BLaER1 (cell line): ENCODE measurements around the gene TIMP2.

Experiments used
- H3K27ac ChIP-seq: shearing (Covaris generic); formaldehyde crosslinking; 2 replicates; pipeline ENCODE4 v1.8.1; 2022
- H3K27me3 ChIP-seq: shearing (Covaris generic); formaldehyde crosslinking; 2 replicates; pipeline ENCODE4 v1.8.1; 2022
- H3K36me3 ChIP-seq: shearing (Covaris generic); formaldehyde crosslinking; 2 replicates; pipeline ENCODE4 v1.8.1; 2022
- H3K4me1 ChIP-seq: shearing (Covaris generic); formaldehyde crosslinking; 2 replicates; pipeline ENCODE4 v1.8.1; 2022
- H3K4me2 ChIP-seq: shearing (Covaris generic); formaldehyde crosslinking; 2 replicates; pipeline ENCODE4 v1.8.1; 2022
- H3K4me3 ChIP-seq: shearing (Covaris generic); formaldehyde crosslinking; 2 replicates; pipeline ENCODE4 v1.8.1; 2022
- H3K9ac ChIP-seq: shearing (Covaris generic); formaldehyde crosslinking; 2 replicates; pipeline ENCODE4 v1.8.1; 2022
- H3K9me3 ChIP-seq: shearing (Covaris generic); formaldehyde crosslinking; 2 replicates; pipeline ENCODE4 v1.8.1; 2022
- H4K20me1 ChIP-seq: shearing (Covaris generic); formaldehyde crosslinking; 2 replicates; pipeline ENCODE4 v1.8.1; 2022
- Cebpa-rat ChIP-seq: shearing (Covaris generic); IDR thresholded peaks from 2 replicates; pipeline ENCODE4 v1.8.1; 2022

The TIMP2 gene

GRCh38 chr17:78822552-78822951, 102.6 kb downstream of the TIMP2 start:
- H3K4me2 ChIP-seq, result no peak overlapping the region
- no peaks in the 10 kb centered on the region for H3K27me3 ChIP-seq
- H3K4me3 ChIP-seq, result no peak overlapping the region
- H4K20me1 ChIP-seq, result peaks cover 93% of the 10 kb centered on the region
- no peak for TF ChIP-seq Cebpa-rat
- H3K9ac ChIP-seq, result no peak overlapping the region
- no peaks in the 10 kb centered on the region for H3K9me3 ChIP-seq
- H3K27ac ChIP-seq, result no peak overlapping the region
- peaks cover 94% of the 10 kb centered on the region for H3K4me1 ChIP-seq
- peaks cover 92% of the 10 kb centered on the region for H3K36me3 ChIP-seq

DNA sequence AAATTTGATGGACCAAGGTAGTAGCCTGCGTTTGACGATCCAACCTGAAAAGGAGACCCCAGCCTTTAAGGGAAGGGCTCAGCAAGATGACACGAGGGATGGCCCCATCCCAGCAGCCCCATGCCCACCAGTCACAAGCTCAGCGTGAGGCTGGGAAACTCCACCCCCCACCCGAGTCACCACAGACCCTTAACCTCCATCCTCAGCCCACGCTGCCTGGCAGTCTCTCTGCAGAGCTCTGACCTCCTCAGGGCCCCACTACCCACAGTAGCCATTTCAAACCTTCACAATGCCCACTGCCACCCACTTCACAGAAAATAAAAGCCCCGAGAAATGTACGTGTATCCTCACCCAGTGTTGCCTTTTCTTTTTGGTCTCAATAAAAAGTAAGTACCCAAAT, 103.2 kb downstream of the TIMP2 start:
- TF ChIP-seq Cebpa-rat, result no peak
- peaks cover 94% of the 10 kb centered on the region for H3K4me1 ChIP-seq
- no peaks in the 10 kb centered on the region for H3K27me3 ChIP-seq
- H3K36me3 ChIP-seq, result peaks cover 98% of the 10 kb centered on the region
- H4K20me1 ChIP-seq, result peaks cover 94% of the 10 kb centered on the region
- no peak overlapping the region for H3K9ac ChIP-seq
- H3K9me3 ChIP-seq, result no peaks in the 10 kb centered on the region
- peak overlapping the region; percentile 32; the same call in 1 of the 2 replicates for H3K4me2 ChIP-seq
- no peak overlapping the region for H3K4me3 ChIP-seq
- no peak overlapping the region for H3K27ac ChIP-seq

- Histone ChIP-seq H3K27ac (no peak overlapping the region; the same call in 1 of the 2 replicates), H3K27me3 (no peaks in the 10 kb centered on the region), H3K4me3 (no peak overlapping the region), H3K4me1 (peaks cover 89% of the 10 kb centered on the region), H3K4me2 (peak overlapping the region; percentile 79), H3K9me3 (no peaks in the 10 kb centered on the region), H4K20me1 (peaks cover 94% of the 10 kb centered on the region), H3K36me3 (peaks cover 98% of the 10 kb centered on the region), H3K9ac (no peak overlapping the region)
- TF ChIP-seq Cebpa-rat, result no peak
Observed at GRCh38 chr17:78820841-78821240, 104.3 kb downstream of the TIMP2 start.

GRCh38 chr17:78819806-78820792, 105.1 kb downstream of the TIMP2 start:
- Histone ChIP-seq H3K9me3 (no peaks in the 10 kb centered on the region), H3K36me3 (peaks cover 98% of the 10 kb centered on the region), H3K4me1 (peaks cover 83% of the 10 kb centered on the region), H3K4me3 (no peak overlapping the region), H3K4me2 (peak overlapping the region; percentile 79), H3K27ac (peak overlapping the region; percentile 10; the same call in 1 of the 2 replicates), H3K9ac (no peak overlapping the region; the same call in 1 of the 2 replicates), H3K27me3 (no peaks in the 10 kb centered on the region), H4K20me1 (peaks cover 93% of the 10 kb centered on the region)
- TF ChIP-seq Cebpa-rat, result no peak

GRCh38 chr17:78819402-78819801, 105.8 kb downstream of the TIMP2 start:
- Histone ChIP-seq H4K20me1 (peaks cover 93% of the 10 kb centered on the region), H3K36me3 (peaks cover 98% of the 10 kb centered on the region), H3K27me3 (no peaks in the 10 kb centered on the region), H3K4me1 (peaks cover 83% of the 10 kb centered on the region), H3K27ac (peak overlapping the region; percentile 10; the same call in 1 of the 2 replicates), H3K9me3 (no peaks in the 10 kb centered on the region), H3K4me3 (peak overlapping the region; percentile 37; the same call in 1 of the 2 replicates), H3K9ac (peak overlapping the region; percentile 7; the same call in 1 of the 2 replicates), H3K4me2 (peak overlapping the region; percentile 79)
- no peak for TF ChIP-seq Cebpa-rat

- H3K4me2 ChIP-seq, result peak overlapping the region; percentile 79
Observed at GRCh38 chr17:78818932-78819331, 106.3 kb downstream of the TIMP2 start.

DNA sequence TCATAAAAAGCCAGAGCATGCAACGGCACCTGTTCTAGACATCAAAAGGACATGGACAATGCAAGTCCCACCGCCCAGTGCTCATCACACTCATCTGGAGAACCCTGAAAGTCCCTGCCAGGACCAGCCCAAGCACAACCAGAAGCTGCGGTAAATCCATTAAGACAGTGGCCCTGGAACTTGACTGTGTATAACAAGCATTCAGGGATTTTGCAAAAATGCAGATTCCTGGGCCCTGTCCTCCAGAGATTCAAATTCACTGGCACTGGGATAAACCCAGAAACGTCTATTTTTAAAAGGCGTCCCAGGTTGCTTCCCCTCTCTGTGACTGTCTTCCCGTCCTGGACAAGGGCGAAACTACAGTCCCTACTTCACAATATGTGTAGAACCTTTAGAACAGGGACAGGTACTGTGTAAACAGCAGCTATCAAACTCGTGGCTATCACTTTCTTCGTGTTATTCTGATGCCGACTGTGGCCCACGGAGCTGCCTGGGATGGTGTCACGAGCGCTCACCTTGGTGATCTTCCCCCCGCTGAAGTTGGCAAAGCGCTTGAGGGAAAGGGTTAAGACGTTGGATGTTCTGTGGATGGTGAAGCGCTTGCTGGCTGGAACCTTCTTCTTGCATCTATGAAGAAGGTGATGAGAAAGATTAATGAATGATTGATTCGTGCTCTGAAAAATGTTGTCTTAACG, 106.9 kb downstream of the TIMP2 start:
- no peaks in the 10 kb centered on the region for H3K27me3 ChIP-seq
- peak overlapping the region; percentile 7; the same call in 1 of the 2 replicates for H3K9ac ChIP-seq
- H3K4me2 ChIP-seq, result peak overlapping the region; percentile 79
- no peaks in the 10 kb centered on the region for H3K9me3 ChIP-seq
- H3K36me3 ChIP-seq, result peaks cover 98% of the 10 kb centered on the region
- peak overlapping the region; percentile 37; the same call in 1 of the 2 replicates for H3K4me3 ChIP-seq
- TF ChIP-seq Cebpa-rat, result no peak
- H3K4me1 ChIP-seq, result peaks cover 73% of the 10 kb centered on the region
- H3K27ac ChIP-seq, result peak overlapping the region; percentile 10; the same call in 1 of the 2 replicates
- H4K20me1 ChIP-seq, result peaks cover 90% of the 10 kb centered on the region

More at GRCh38 chr17:78818932-78819331, 106.3 kb downstream of the TIMP2 start:
- Histone ChIP-seq H3K4me3 (peak overlapping the region; percentile 37; the same call in 1 of the 2 replicates), H3K4me1 (peaks cover 80% of the 10 kb centered on the region), H3K27me3 (no peaks in the 10 kb centered on the region), H3K9ac (peak overlapping the region; percentile 7; the same call in 1 of the 2 replicates), H3K27ac (peak overlapping the region; percentile 10; the same call in 1 of the 2 replicates), H3K36me3 (peaks cover 98% of the 10 kb centered on the region), H4K20me1 (peaks cover 93% of the 10 kb centered on the region), H3K9me3 (no peaks in the 10 kb centered on the region)
- no peak for TF ChIP-seq Cebpa-rat

- Histone ChIP-seq H3K9ac (0 out of 2 replicates have a peak overlapping the region, but pooled peaks have one; percentile 6), H3K4me2 (peak overlapping the region; percentile 79), H3K9me3 (no peaks in the 10 kb centered on the region), H3K27ac (0 out of 2 replicates have a peak overlapping the region, but pooled peaks have one; percentile 6), H3K4me1 (peaks cover 67% of the 10 kb centered on the region), H4K20me1 (peaks cover 88% of the 10 kb centered on the region), H3K4me3 (no peak overlapping the region), H3K36me3 (peaks cover 99% of the 10 kb centered on the region), H3K27me3 (no peaks in the 10 kb centered on the region)
- no peak for TF ChIP-seq Cebpa-rat
Observed at GRCh38 chr17:78817123-78817522, 108.1 kb downstream of the TIMP2 start.

GRCh38 chr17:78815696-78816095, 109.5 kb downstream of the TIMP2 start:
- Histone ChIP-seq H3K27me3 (no peaks in the 10 kb centered on the region), H3K27ac (no peak overlapping the region), H4K20me1 (peaks cover 77% of the 10 kb centered on the region), H3K36me3 (peaks cover 100% of the 10 kb centered on the region), H3K4me1 (peaks cover 63% of the 10 kb centered on the region), H3K9ac (no peak overlapping the region), H3K4me2 (no peak overlapping the region), H3K9me3 (no peaks in the 10 kb centered on the region), H3K4me3 (no peak overlapping the region)
- TF ChIP-seq Cebpa-rat, result no peak
